Breast epithelium (tissue), 4 donors: ENCODE measurements around the gene MYL4. TPM values are rescaled to one million over a fixed set of nuclear protein-coding genes. Genes with fewer than 3 reads are reported as not detected.

Source experiments
- DNase-seq, 2 donors: peaks; one replicate each; pipeline ENCODE4 v3.0.0-alpha.2; 2019; ENCODE audit warnings: low spot score in 2 of 2
- H3K27ac ChIP-seq, 2 donors: fragments of 200-600 bp; sonication (generic) in 1 of 2; one replicate each; pipeline ENCODE4 v1.5.1; 2016 to 2019; ENCODE audit warnings: mild to moderate bottlenecking in 1 of 2
- H3K27me3 ChIP-seq, 2 donors: fragments of 200-600 bp; sonication (generic) in 1 of 2; one replicate each; pipeline versions ENCODE4 v1.5.1 to v1.6.0; 2017 to 2019; ENCODE audit warnings: control low read depth in 1 of 2, mild to moderate bottlenecking in 1 of 2
- H3K36me3 ChIP-seq: fragments of 200-600 bp; one replicate; pipeline ENCODE4 v1.5.1; 2019
- H3K4me1 ChIP-seq, 2 donors: fragments of 200-600 bp; sonication (generic); one replicate each; pipeline ENCODE4 v1.5.1; 2016 to 2019; ENCODE audit warnings: control low read depth in 1 of 2
- H3K4me3 ChIP-seq, 3 donors: fragments of 200-600 bp; sonication (generic); 1 replicate in 2 of 3; 2 replicates in 1 of 3; pipeline ENCODE4 v1.5.1; 2016 to 2019; ENCODE audit warnings: mild to moderate bottlenecking in 3 of 3, moderate library complexity in 2 of 3
- H3K9me3 ChIP-seq, 2 donors: fragments of 200-600 bp; sonication (generic) in 1 of 2; one replicate each; pipeline ENCODE4 v1.5.1; 2016 to 2019; ENCODE audit warnings: control low read depth in 1 of 2
- POLR2A ChIP-seq: fragments of 450-650 bp; IDR thresholded peaks from one replicate; pipeline ENCODE4 v1.6.1; 2016; ENCODE audit warnings: antibody characterized with exemption, mild to moderate bottlenecking, moderate library complexity
- POLR2AphosphoS5 ChIP-seq, 3 donors: sonication (generic); formaldehyde crosslinking; IDR thresholded peaks; one replicate each; pipeline ENCODE4 v1.6.1; 2017; ENCODE audit warnings: antibody characterized with exemption in 3 of 3
- intact Hi-C: fragments of 100-400 bp; cut with DNase I; formaldehyde crosslinking; loops from one replicate; pipeline ENCODE4 v1.15.1; 2023; ENCODE audit warnings: low total_unique reads
- total RNA-seq, 3 donors: library from RNA; depleted of rRNA; stranded (reverse); fragments of >200 nt; gene quantifications; one replicate each; pipeline ENCODE4 v1.1.0, GENCODE V29; 2016
- TF ChIP-seq, protein P1 (sequence below), 3 donors: fragments of 450-650 bp; IDR thresholded peaks; one replicate each; pipeline ENCODE4 v1.5.1; 2016 to 2017; ENCODE audit warnings: antibody characterized with exemption in 3 of 3, mild to moderate bottlenecking in 3 of 3, moderate library complexity in 3 of 3

Gene MYL4
- total RNA-seq, 3 donors from 2014 or later: not detected

DNA sequence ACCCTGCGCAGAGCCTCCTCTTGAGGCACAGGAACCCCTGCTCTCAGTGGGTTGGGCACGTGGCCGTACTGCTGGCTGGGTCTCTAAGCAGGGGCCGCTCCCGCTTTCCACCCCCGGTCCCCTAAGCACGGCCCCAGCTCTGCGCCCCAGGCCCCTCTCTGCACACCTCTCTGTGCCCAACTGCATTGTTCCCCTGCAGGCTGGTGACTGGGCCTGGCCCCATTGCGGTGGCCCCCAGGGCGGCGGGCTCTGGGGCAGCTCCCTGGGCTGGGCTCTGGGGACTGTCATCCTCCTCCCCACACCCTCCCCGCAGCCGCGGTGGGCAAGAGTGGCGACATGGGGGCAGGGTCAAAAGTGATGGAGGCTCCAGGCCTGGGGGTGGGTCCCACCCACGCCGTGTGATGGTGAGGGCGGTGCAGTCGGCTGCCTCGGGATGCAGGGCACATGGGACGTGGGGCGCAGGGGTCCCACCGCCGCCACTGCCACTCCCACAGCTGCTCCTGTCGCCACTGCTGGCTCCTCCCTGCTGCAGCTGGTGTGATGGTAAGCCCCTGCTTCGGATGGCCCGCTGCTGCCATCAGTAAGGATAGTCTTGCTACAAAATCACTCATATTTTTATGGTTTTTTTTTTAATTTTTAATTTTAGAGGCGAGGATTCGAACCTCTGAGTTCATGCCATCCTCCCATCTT is 29.3 kb downstream of the MYL4 start:
- Histone ChIP-seq H3K36me3 (no peaks in the 10 kb centered on the region), H3K4me3 (no peak overlapping the region), H3K27me3 (no peaks in the 10 kb centered on the region), H3K4me1 (peaks cover 0 to 5% of the 10 kb centered on the region in 2 donors), H3K27ac (no peak overlapping the region), H3K9me3 (no peaks in the 10 kb centered on the region)
- intact Hi-C loops: no loop called here
- TF ChIP-seq, protein P1, sequence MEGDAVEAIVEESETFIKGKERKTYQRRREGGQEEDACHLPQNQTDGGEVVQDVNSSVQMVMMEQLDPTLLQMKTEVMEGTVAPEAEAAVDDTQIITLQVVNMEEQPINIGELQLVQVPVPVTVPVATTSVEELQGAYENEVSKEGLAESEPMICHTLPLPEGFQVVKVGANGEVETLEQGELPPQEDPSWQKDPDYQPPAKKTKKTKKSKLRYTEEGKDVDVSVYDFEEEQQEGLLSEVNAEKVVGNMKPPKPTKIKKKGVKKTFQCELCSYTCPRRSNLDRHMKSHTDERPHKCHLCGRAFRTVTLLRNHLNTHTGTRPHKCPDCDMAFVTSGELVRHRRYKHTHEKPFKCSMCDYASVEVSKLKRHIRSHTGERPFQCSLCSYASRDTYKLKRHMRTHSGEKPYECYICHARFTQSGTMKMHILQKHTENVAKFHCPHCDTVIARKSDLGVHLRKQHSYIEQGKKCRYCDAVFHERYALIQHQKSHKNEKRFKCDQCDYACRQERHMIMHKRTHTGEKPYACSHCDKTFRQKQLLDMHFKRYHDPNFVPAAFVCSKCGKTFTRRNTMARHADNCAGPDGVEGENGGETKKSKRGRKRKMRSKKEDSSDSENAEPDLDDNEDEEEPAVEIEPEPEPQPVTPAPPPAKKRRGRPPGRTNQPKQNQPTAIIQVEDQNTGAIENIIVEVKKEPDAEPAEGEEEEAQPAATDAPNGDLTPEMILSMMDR (IDR thresholded peaks at IDR 0.05): no peak
- no peak for TF ChIP-seq POLR2A
- TF ChIP-seq POLR2AphosphoS5 (IDR thresholded peaks at IDR 0.05): no peak
- no peak for DNase-seq

- no peak for DNase-seq
- TF ChIP-seq POLR2AphosphoS5 (IDR thresholded peaks at IDR 0.05) (no peak), POLR2A (no peak)
- TF ChIP-seq, protein P1 (IDR thresholded peaks at IDR 0.05): no peak
- no peak overlapping the region for H3K4me3 ChIP-seq
- H3K9me3 ChIP-seq: no peaks in the 10 kb centered on the region
- no peaks in the 10 kb centered on the region for H3K36me3 ChIP-seq
- no peaks in the 10 kb centered on the region for H3K27me3 ChIP-seq
- intact Hi-C loops: no loop called here
- peaks cover 0 to 5% of the 10 kb centered on the region in 2 donors for H3K4me1 ChIP-seq
- H3K27ac ChIP-seq: peak overlapping the region; percentile 77 to 95
Observed at GRCh38 chr17:47239619-47239966, 30.4 kb downstream of the MYL4 start.

- peak; percentile 67 for DNase-seq
- intact Hi-C loops: no loop called here
Observed at GRCh38 chr17:47239967-47240651, 31.0 kb downstream of the MYL4 start.

DNA sequence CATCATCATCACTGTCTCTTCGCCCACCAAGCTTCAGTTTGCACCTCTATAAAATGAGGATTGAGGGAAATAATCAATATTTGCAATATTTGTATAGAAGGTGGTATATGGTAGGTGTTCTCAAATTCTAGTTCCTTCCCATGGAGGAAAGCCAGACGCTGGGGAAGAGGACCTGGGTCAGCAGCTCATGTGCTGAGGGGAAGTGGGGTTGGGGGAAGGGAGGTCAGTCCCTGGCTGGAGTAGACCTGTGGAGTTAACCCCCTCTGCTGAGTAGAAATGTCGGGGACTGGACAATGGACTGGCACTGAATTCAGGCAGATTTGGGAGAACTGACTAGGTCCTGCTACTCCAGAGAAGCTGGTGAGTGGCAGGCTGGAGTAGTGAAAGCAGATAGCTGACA is 31.7 kb downstream of the MYL4 start:
- Histone ChIP-seq H3K4me1 (peaks cover 0 to 5% of the 10 kb centered on the region in 2 donors), H3K27ac (peak overlapping the region; percentile 52 to 77), H3K27me3 (no peaks in the 10 kb centered on the region), H3K36me3 (no peaks in the 10 kb centered on the region), H3K4me3 (no peak overlapping the region), H3K9me3 (no peaks in the 10 kb centered on the region)
- DNase-seq: no peak
- intact Hi-C loops: no loop called here
- TF ChIP-seq POLR2A (no peak), POLR2AphosphoS5 (IDR thresholded peaks at IDR 0.05) (no peak)
- TF ChIP-seq, protein P1 (IDR thresholded peaks at IDR 0.05): no peak

More at GRCh38 chr17:47239967-47240651, 31.0 kb downstream of the MYL4 start:
- peak overlapping the region; percentile 77 to 95 for H3K27ac ChIP-seq
- H3K36me3 ChIP-seq: no peaks in the 10 kb centered on the region
- H3K27me3 ChIP-seq: no peaks in the 10 kb centered on the region
- H3K4me3 ChIP-seq: no peak overlapping the region
- H3K9me3 ChIP-seq: no peaks in the 10 kb centered on the region
- peaks cover 0 to 5% of the 10 kb centered on the region in 2 donors for H3K4me1 ChIP-seq
- TF ChIP-seq, protein P1 (IDR thresholded peaks at IDR 0.05): no peak
- TF ChIP-seq POLR2AphosphoS5 (IDR thresholded peaks at IDR 0.05): peak in 2 of 3 donors; percentile 34 to 69

DNA sequence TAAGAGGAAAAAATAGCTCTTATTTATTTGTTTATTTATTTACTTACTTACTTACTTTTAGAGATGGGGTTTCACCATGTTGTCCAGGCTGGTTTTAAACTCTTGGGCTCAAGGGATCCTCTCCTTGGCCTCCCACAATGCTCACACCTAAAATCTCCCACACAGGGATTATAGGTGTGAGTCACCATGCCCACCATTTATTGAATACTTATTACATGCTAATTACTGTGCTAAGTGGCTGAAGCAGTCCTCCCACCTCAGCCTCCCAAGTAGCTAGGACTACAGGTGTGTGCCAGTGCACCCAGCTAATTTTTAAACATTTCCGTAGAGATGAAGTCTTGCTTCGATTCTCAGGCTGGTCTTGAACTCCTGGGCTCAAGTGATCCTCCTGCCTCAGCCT is 33.5 kb downstream of the MYL4 start:
- Histone ChIP-seq H3K36me3 (no peaks in the 10 kb centered on the region), H3K27ac (no peak overlapping the region), H3K9me3 (no peaks in the 10 kb centered on the region), H3K4me3 (no peak overlapping the region), H3K4me1 (peaks cover 0 to 5% of the 10 kb centered on the region in 2 donors), H3K27me3 (no peaks in the 10 kb centered on the region)
- no peak for DNase-seq
- intact Hi-C loops: no loop called here
- TF ChIP-seq, protein P1 (IDR thresholded peaks at IDR 0.05): no peak
- TF ChIP-seq POLR2AphosphoS5 (IDR thresholded peaks at IDR 0.05): no peak
- no peak for TF ChIP-seq POLR2A
